Activated naive CD4-positive, alpha-beta T cell treated with anti-CD3 and anti-CD28 coated beads, Interleukin-2, amount 10 ng/mL, durations not matched to agents 7 days and 5 days (primary cell): ENCODE measurements around the gene ACSM6.

Source experiments
- CTCF ChIA-PET: fragments of 350-600 bp; sonication (Branson Sonifier 250); formaldehyde crosslinking; loops from one replicate; lab custom pipeline; 2021; ENCODE audit warnings: antibody characterized with exemption; lab: Charles Lee
- DNase-seq: peaks from one replicate; pipeline ENCODE4 v3.0.0-alpha.2; 2020
- H3K27ac Mint-ChIP-seq: one replicate; pipeline ENCODE4 v1.8.0; 2021; ENCODE audit warnings: mild to moderate bottlenecking, moderate library complexity, mixed read lengths
- H3K27me3 Mint-ChIP-seq: one replicate; pipeline ENCODE4 v1.8.0; 2021; ENCODE audit warnings: mild to moderate bottlenecking, mixed read lengths
- H3K36me3 Mint-ChIP-seq: one replicate; pipeline ENCODE4 v1.8.0; 2021; ENCODE audit warnings: mixed read lengths
- H3K4me1 Mint-ChIP-seq: one replicate; pipeline ENCODE4 v1.8.0; 2021; ENCODE audit warnings: mixed read lengths
- H3K4me3 Mint-ChIP-seq: one replicate; pipeline ENCODE4 v1.8.0; 2021; ENCODE audit warnings: mild to moderate bottlenecking, moderate library complexity, mixed read lengths
- H3K9me3 Mint-ChIP-seq: one replicate; pipeline ENCODE4 v1.8.0; 2021; ENCODE audit warnings: mixed read lengths

ACSM6 gene

GRCh38 chr10:95260909-95261552, 67.0 kb downstream of the ACSM6 start:
- Mint-ChIP-seq H3K9me3 (peaks cover 2% of the 10 kb centered on the region), H3K27me3 (peaks cover 8% of the 10 kb centered on the region), H3K27ac (no peak overlapping the region), H3K4me3 (no peak overlapping the region), H3K4me1 (no peaks in the 10 kb centered on the region), H3K36me3 (peaks cover 6% of the 10 kb centered on the region)
- CTCF ChIA-PET, result interaction anchor here (1.1 kb wide), 2 partner anchors 10 to 15 kb away, joined by 3 to 6 read pairs; no protein-coding TSS in a partner anchor
- DNase-seq, result no peak

GRCh38 chr10:95261926-95262325, 67.9 kb downstream of the ACSM6 start:
- Mint-ChIP-seq H3K36me3 (peaks cover 6% of the 10 kb centered on the region), H3K9me3 (peaks cover 2% of the 10 kb centered on the region), H3K4me1 (no peaks in the 10 kb centered on the region), H3K4me3 (no peak overlapping the region), H3K27me3 (peaks cover 4% of the 10 kb centered on the region), H3K27ac (no peak overlapping the region)
- DNase-seq, result no peak
- CTCF ChIA-PET, result no interaction called here

GRCh38 chr10:95262763-95263518, 68.9 kb downstream of the ACSM6 start:
- Mint-ChIP-seq H3K27ac (no peak overlapping the region), H3K27me3 (peaks cover 4% of the 10 kb centered on the region), H3K36me3 (peaks cover 1% of the 10 kb centered on the region), H3K4me3 (no peak overlapping the region), H3K4me1 (no peaks in the 10 kb centered on the region), H3K9me3 (no peaks in the 10 kb centered on the region)
- DNase-seq, result no peak
- CTCF ChIA-PET, result no interaction called here

GRCh38 chr10:95263864-95264226, 69.8 kb downstream of the ACSM6 start:
- H3K4me3 Mint-ChIP-seq, result no peak overlapping the region
- CTCF ChIA-PET, result interaction anchor here (0.8 kb wide), 1 partner anchor 10 kb away, joined by 3 read pairs; no protein-coding TSS in a partner anchor
- no peaks in the 10 kb centered on the region for H3K4me1 Mint-ChIP-seq
- H3K27ac Mint-ChIP-seq, result no peak overlapping the region
- DNase-seq, result no peak
- H3K9me3 Mint-ChIP-seq, result no peaks in the 10 kb centered on the region
- peaks cover 9% of the 10 kb centered on the region for H3K27me3 Mint-ChIP-seq
- H3K36me3 Mint-ChIP-seq, result no peaks in the 10 kb centered on the region

GRCh38 chr10:95264227-95265051, 70.4 kb downstream of the ACSM6 start:
- CTCF ChIA-PET, result interaction anchor here (0.6 to 1.7 kb wide), 3 partner anchors 10 to 125 kb away, joined by 3 to 4 read pairs (median 3); no protein-coding TSS in a partner anchor
- H3K36me3 Mint-ChIP-seq, result no peaks in the 10 kb centered on the region
- H3K4me3 Mint-ChIP-seq, result no peak overlapping the region
- no peaks in the 10 kb centered on the region for H3K9me3 Mint-ChIP-seq
- DNase-seq, result no peak
- no peak overlapping the region for H3K27ac Mint-ChIP-seq
- H3K4me1 Mint-ChIP-seq, result no peaks in the 10 kb centered on the region
- H3K27me3 Mint-ChIP-seq, result peaks cover 12% of the 10 kb centered on the region

- Mint-ChIP-seq H3K27me3 (peaks cover 12% of the 10 kb centered on the region), H3K4me3 (no peak overlapping the region), H3K4me1 (no peaks in the 10 kb centered on the region), H3K9me3 (no peaks in the 10 kb centered on the region), H3K36me3 (no peaks in the 10 kb centered on the region), H3K27ac (no peak overlapping the region)
- no peak for DNase-seq
- CTCF ChIA-PET, result interaction anchor here (0.6 to 1.7 kb wide), 2 partner anchors 10 to 124 kb away, joined by 3 to 4 read pairs; no protein-coding TSS in a partner anchor
Measured at GRCh38 chr10:95265572-95265971, 71.5 kb downstream of the ACSM6 start.

GRCh38 chr10:95266674-95267095, 72.6 kb downstream of the ACSM6 start:
- no peaks in the 10 kb centered on the region for H3K4me1 Mint-ChIP-seq
- no peak overlapping the region for H3K4me3 Mint-ChIP-seq
- no peaks in the 10 kb centered on the region for H3K36me3 Mint-ChIP-seq
- peaks cover 12% of the 10 kb centered on the region for H3K27me3 Mint-ChIP-seq
- no peak overlapping the region for H3K27ac Mint-ChIP-seq
- CTCF ChIA-PET, result no interaction called here
- H3K9me3 Mint-ChIP-seq, result no peaks in the 10 kb centered on the region
- no peak for DNase-seq

GRCh38 chr10:95267251-95267650, 73.2 kb downstream of the ACSM6 start:
- H3K9me3 Mint-ChIP-seq, result no peaks in the 10 kb centered on the region
- no peaks in the 10 kb centered on the region for H3K36me3 Mint-ChIP-seq
- no peaks in the 10 kb centered on the region for H3K4me1 Mint-ChIP-seq
- CTCF ChIA-PET, result no interaction called here
- no peak overlapping the region for H3K27ac Mint-ChIP-seq
- DNase-seq, result no peak
- no peak overlapping the region for H3K4me3 Mint-ChIP-seq
- peaks cover 12% of the 10 kb centered on the region for H3K27me3 Mint-ChIP-seq

- H3K27ac Mint-ChIP-seq, result no peak overlapping the region
- H3K4me3 Mint-ChIP-seq, result no peak overlapping the region
- CTCF ChIA-PET, result no interaction called here
- H3K36me3 Mint-ChIP-seq, result no peaks in the 10 kb centered on the region
- H3K9me3 Mint-ChIP-seq, result no peaks in the 10 kb centered on the region
- DNase-seq, result no peak
- H3K4me1 Mint-ChIP-seq, result no peaks in the 10 kb centered on the region
- H3K27me3 Mint-ChIP-seq, result peaks cover 12% of the 10 kb centered on the region
Measured at GRCh38 chr10:95268438-95268837, 74.4 kb downstream of the ACSM6 start.

- H3K27me3 Mint-ChIP-seq, result peaks cover 9% of the 10 kb centered on the region
- no peaks in the 10 kb centered on the region for H3K9me3 Mint-ChIP-seq
- CTCF ChIA-PET, result interaction anchor here (1.1 to 1.3 kb wide), 2 partner anchors 9 to 27 kb away, joined by 3 read pairs; no protein-coding TSS in a partner anchor
- H3K4me3 Mint-ChIP-seq, result no peak overlapping the region
- no peak for DNase-seq
- H3K27ac Mint-ChIP-seq, result no peak overlapping the region
- H3K36me3 Mint-ChIP-seq, result no peaks in the 10 kb centered on the region
- H3K4me1 Mint-ChIP-seq, result peaks cover 3% of the 10 kb centered on the region
Measured at GRCh38 chr10:95273393-95274312, 79.6 kb downstream of the ACSM6 start.

GRCh38 chr10:95275726-95276366, 81.8 kb downstream of the ACSM6 start:
- no peak overlapping the region for H3K4me3 Mint-ChIP-seq
- H3K27ac Mint-ChIP-seq, result no peak overlapping the region
- H3K4me1 Mint-ChIP-seq, result peaks cover 3% of the 10 kb centered on the region
- CTCF ChIA-PET, result interaction anchor here (1.0 kb wide), 1 partner anchor 11 kb away, joined by 4 read pairs; no protein-coding TSS in a partner anchor
- peaks cover 5% of the 10 kb centered on the region for H3K27me3 Mint-ChIP-seq
- DNase-seq, result no peak
- H3K9me3 Mint-ChIP-seq, result no peaks in the 10 kb centered on the region
- no peaks in the 10 kb centered on the region for H3K36me3 Mint-ChIP-seq

GRCh38 chr10:95276367-95277200, 82.5 kb downstream of the ACSM6 start:
- CTCF ChIA-PET, result interaction anchor here (1.0 to 1.6 kb wide), 2 partner anchors 11 to 31 kb away, joined by 4 read pairs; no protein-coding TSS in a partner anchor
- no peak for DNase-seq
- Mint-ChIP-seq H3K36me3 (no peaks in the 10 kb centered on the region), H3K27me3 (peaks cover 5% of the 10 kb centered on the region), H3K4me1 (peaks cover 3% of the 10 kb centered on the region), H3K9me3 (no peaks in the 10 kb centered on the region), H3K4me3 (no peak overlapping the region), H3K27ac (no peak overlapping the region)
